ENCODE measurements around the gene IGFBP7.

IGFBP7 gene

DNA sequence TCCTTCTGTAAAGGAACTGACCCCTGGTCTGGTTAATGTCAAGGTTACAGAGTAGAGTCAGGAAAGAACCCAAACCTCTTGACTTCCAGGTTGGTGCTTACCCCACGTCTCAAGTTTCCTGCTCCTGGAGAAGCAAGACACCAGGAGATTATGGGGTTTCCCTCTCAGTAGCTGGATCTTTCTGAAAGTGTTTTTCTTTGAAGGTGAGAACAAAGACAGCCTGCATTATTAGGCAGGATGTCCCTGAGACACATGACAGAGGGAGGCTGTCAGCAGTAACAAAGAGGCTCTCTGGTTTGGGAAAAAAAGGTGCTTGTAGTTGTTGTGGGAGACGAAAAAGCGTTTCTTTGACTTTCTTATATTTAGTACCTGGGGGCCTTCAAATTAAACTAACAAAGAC, 44.7 kb upstream of the IGFBP7 start:
- no peak overlapping the region for H3K4me3 ChIP-seq (ENCODE audit: low read length)
- TF ChIP-seq, protein P1, sequence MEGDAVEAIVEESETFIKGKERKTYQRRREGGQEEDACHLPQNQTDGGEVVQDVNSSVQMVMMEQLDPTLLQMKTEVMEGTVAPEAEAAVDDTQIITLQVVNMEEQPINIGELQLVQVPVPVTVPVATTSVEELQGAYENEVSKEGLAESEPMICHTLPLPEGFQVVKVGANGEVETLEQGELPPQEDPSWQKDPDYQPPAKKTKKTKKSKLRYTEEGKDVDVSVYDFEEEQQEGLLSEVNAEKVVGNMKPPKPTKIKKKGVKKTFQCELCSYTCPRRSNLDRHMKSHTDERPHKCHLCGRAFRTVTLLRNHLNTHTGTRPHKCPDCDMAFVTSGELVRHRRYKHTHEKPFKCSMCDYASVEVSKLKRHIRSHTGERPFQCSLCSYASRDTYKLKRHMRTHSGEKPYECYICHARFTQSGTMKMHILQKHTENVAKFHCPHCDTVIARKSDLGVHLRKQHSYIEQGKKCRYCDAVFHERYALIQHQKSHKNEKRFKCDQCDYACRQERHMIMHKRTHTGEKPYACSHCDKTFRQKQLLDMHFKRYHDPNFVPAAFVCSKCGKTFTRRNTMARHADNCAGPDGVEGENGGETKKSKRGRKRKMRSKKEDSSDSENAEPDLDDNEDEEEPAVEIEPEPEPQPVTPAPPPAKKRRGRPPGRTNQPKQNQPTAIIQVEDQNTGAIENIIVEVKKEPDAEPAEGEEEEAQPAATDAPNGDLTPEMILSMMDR (IDR thresholded peaks at IDR 0.05; ENCODE audit: insufficient read depth, low read depth, low read length, missing control alignments), result no peak
- DNase-seq (ENCODE audit: low read depth), result no peak

DNA sequence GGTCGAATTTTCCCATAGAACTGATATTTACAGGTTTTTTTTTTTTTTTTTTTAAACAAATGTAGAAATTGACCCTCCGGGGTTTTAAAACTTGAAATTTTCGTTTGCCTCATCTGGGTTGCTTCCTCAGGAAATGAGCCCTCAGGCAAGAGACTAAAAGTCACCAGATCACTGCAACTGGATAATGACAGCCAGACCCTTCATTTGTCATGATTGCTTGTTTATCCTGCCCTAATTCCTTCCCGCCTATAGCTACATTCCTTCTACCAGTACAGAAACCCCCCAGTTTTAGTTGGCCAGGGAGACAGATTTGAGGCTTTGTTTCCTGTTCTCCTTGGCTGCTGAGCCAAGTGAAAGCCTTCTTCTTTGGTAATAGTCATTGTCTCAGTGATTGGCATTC, 44.0 kb upstream of the IGFBP7 start:
- TF ChIP-seq, protein P1 (IDR thresholded peaks at IDR 0.05; ENCODE audit: insufficient read depth, low read depth, low read length, missing control alignments), result no peak
- H3K4me3 ChIP-seq (ENCODE audit: low read length), result no peak overlapping the region
- peak; percentile 19 for DNase-seq (ENCODE audit: low read depth)

DNA sequence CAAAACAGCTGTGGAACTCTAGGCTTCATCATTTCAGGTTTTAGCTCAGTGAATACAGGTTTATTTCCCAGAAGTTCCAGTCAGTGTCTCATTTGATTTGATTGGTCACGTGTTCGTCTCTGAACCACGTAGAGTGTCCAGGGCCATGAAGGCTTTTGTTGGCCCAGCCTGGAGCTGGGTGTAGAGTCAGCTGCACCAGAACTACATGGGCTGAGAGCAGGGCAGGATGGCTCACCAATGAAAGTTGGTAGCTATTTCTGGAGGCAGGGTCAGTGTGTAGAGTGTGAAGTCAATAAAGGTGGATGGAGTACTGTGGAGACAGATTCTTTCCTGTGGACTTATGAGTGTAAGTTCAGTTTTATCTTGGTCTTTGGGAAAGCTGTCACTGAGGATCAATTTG, 43.0 kb upstream of the IGFBP7 start:
- no peak for DNase-seq (ENCODE audit: low read depth)
- TF ChIP-seq, protein P1 (IDR thresholded peaks at IDR 0.05; ENCODE audit: insufficient read depth, low read depth, low read length, missing control alignments), result no peak
- H3K4me3 ChIP-seq (ENCODE audit: low read length), result no peak overlapping the region

DNA sequence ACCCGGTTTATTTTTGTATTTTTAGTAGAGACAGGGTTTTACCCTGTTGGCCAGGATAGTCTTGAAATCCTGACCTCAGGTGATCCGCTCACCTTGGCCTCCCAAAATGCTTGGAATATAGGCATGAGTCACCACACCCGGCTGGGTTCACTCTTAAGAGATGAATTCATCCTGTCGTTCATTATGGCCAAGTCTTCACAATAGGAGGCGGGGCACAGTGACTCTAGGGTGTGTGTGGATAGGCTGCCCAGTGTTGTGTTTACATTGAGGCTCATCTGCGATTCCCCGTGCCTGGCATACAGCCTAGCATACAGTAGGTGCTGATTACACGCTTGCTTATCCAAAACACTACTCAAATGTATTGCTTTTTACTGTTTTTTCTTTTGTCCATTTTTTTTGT, 41.3 kb upstream of the IGFBP7 start:
- H3K4me3 ChIP-seq (ENCODE audit: low read length), result no peak overlapping the region
- peak; percentile 88 for DNase-seq (ENCODE audit: low read depth)
- TF ChIP-seq, protein P1 (IDR thresholded peaks at IDR 0.05; ENCODE audit: insufficient read depth, low read depth, low read length, missing control alignments), result no peak

DNA sequence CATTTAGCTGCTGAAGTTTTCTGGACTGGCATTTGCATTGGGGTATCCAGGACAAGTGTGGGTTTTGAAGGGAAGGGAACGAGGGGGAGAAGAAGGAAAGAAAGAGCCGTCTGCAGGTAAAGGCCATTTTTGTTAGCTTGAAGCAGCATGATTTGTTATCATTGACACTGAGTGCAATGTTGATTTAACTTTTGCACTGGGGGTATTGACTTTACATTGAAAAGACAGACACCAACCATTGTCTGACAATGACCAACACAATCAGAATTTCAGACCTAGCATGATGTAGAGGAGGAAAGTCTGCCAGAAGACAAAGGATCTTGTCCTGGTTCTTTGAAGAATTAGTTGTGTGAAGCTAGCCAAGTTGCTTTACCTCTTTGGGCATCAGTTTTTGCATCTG, 39.6 kb upstream of the IGFBP7 start:
- H3K4me3 ChIP-seq (ENCODE audit: low read length), result no peak overlapping the region
- TF ChIP-seq, protein P1 (IDR thresholded peaks at IDR 0.05; ENCODE audit: insufficient read depth, low read depth, low read length, missing control alignments), result no peak
- no peak for DNase-seq (ENCODE audit: low read depth)

DNA sequence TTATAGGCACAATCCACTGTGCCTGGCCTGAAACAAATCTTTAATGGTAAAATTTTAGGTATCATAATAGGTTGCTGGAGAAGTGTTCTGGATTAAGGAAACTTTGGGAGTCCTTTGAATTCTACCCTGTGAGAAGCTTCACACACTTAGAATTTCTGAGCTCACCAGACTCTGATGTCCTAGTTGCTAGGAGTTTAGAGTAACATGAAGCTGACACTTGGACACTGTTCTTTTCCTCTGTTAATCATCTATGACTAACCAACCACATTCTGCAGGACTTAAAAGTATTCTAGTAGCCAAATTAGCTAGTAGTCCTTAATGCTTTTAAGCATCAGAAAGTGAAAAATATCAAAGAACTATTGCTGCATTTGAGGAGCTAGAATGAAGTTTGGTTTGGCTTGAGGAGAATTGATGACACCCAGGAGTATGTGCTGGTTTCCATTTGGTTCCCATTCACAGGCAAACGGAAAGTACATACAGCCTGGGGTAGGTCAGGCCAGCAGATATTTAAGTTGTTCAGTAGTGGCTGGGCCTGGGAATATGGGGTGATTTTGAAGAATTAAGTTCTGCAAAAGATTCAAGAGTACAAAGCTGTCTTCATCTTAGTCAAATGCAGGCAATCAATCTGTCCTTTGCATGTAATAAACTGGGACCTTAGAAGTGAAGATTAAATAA, 38.8 kb upstream of the IGFBP7 start:
- DNase-seq (ENCODE audit: low read depth), result peak; percentile 77
- TF ChIP-seq, protein P1 (IDR thresholded peaks at IDR 0.05; ENCODE audit: insufficient read depth, low read depth, low read length, missing control alignments), result no peak
- H3K4me3 ChIP-seq (ENCODE audit: low read length), result no peak overlapping the region

DNA sequence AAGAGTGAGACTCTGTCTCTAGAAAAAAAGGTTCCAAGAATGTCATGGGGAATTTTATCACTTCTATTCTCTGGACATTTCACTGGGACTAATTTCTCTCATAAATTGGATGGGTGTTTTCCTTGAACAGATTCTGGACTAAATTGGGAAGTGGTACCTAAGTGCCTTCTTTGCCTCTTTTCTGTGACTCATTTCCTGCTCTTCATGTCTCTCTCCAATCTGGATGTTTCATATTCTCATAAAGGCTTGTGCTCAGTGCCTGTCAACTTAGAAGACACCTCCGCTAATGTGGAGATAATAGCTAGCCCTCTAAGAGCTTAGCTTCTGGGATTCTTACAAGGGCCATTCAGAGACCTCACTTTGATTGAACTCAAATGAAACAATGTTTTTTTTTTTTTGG, 38.0 kb upstream of the IGFBP7 start:
- no peak for DNase-seq (ENCODE audit: low read depth)
- no peak overlapping the region for H3K4me3 ChIP-seq (ENCODE audit: low read length)
- TF ChIP-seq, protein P1 (IDR thresholded peaks at IDR 0.05; ENCODE audit: insufficient read depth, low read depth, low read length, missing control alignments), result no peak
